Activated CD4-positive, alpha-beta T cell treated with anti-CD3 and anti-CD28 coated beads, Interleukin-2, amount 50 U/mL, for 16 hours (primary cell): ENCODE data around the gene FREM1.
"Not testable (repeated sequence)": the region's sequence is repeated elsewhere in the genome, so short reads cannot be mapped to it uniquely, and the experiment has no call there.

Experiments
- DNase-seq: peaks from one replicate; pipeline ENCODE4 v3.0.0-alpha.2; 2020

Gene FREM1, protein sequence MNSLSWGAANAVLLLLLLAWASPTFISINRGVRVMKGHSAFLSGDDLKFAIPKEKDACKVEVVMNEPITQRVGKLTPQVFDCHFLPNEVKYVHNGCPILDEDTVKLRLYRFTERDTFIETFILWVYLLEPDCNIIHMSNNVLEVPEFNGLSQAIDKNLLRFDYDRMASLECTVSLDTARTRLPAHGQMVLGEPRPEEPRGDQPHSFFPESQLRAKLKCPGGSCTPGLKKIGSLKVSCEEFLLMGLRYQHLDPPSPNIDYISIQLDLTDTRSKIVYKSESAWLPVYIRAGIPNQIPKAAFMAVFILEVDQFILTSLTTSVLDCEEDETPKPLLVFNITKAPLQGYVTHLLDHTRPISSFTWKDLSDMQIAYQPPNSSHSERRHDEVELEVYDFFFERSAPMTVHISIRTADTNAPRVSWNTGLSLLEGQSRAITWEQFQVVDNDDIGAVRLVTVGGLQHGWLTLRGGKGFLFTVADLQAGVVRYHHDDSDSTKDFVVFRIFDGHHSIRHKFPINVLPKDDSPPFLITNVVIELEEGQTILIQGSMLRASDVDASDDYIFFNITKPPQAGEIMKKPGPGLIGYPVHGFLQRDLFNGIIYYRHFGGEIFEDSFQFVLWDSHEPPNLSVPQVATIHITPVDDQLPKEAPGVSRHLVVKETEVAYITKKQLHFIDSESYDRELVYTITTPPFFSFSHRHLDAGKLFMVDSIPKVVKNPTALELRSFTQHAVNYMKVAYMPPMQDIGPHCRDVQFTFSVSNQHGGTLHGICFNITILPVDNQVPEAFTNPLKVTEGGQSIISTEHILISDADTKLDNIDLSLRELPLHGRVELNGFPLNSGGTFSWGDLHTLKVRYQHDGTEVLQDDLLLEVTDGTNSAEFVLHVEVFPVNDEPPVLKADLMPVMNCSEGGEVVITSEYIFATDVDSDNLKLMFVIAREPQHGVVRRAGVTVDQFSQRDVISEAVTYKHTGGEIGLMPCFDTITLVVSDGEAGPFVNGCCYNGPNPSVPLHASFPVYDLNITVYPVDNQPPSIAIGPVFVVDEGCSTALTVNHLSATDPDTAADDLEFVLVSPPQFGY (N-terminal part only)

DNA sequence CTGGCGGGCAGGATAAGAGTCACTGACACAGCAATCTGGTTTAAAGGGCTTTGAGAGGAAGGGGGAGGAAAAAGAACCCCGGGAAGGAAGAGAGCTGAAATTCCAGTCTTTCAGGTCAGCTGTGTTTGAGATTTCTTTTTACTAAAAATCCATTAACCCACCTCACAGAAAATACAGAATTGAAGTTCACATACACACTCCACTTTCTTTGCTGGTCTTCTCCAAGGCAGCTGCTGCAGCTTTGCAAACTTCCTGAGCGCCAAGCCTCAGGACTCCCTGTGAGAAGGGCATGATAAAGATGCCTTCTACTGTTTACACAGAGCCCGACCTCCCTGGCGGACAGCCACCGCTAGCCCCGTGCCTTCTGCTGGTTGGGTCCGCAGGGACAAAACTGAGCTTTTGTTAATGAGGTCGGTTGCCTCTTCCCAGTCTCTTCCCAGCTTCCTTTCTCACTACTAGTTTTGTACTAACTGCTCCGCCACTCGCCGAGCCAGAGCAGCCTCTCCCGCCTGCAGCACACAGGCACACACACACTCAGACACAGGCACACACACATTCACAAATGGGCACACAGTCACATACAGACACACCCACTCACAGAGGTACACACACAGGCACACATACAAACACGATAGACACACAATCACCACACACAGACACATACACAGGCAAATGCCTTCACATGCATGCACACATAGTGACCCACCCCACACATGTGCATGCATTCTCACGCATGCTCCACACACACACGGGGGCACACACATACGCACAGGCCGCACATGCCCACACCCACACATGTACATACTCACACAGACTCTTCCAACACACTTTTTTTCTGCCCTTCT, at the start of gene FREM1:
TSS of gene FREM1 (minus strand) at position 468 of the 845 bp plus-strand sequence. CDS start 41,451 bp downstream, outside the sequence.
- no peak for DNase-seq

DNA sequence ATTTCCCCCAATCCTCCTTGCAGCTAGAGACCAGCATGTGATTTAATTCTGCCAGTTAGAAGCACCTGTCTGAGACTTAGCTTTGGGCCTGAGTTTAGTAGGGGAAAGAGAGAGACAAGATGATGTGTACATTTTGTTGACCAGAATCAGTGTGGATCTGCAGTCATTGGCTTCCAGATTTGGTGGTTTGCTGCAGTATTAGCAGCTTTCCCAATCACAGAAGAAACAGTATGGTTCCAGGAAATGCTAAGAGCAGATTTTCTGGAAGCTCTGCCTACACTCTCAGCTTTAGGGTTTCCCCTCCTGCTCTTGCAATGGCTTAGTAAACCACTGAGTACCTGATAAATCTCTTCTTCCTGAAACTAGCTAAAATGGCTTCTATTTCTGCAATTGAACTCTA, 48.8 kb upstream of the FREM1 start:
- peak; percentile 29 for DNase-seq

DNA sequence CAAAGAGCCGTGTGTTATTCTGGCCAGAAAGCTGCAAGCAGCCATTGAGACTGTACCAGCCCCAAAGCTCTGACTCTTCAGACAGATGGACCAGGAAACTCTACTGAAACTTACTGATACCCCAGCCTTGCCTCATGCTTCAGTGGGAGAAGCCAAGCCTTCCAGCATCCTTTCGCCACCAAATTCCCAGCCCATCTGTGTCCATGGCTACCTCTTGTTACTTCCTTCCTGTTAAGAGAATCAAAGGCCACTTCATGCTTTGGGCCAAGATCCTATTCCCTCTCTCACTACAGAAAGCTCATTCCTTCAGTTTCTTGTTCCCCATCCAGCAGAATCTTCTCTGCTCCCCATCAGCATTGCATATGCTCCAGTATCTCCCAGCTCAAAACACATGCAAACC, 46.9 kb upstream of the FREM1 start:
- DNase-seq: no peak

DNA sequence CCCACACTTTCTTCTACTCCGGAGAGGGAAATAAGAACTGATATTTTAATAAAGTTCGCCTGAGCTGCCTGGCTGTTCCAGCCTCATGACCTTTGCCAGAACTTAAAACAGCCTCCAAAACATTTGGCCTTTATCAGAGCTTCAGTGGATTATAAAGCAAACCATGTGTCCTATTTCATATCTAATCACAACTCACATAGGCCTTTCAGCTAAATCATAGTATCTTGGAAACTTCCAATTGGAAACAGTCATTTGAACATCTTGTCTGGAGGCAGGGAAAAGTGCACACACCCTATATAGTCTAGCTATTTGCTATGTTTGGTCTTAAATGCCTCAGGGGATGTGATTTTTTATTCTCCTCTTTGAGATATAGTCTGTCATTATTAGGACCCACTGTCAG, 46.0 kb upstream of the FREM1 start:
- DNase-seq: no peak

GRCh38 chr9:14945351-14945750, 35.1 kb upstream of the FREM1 start:
- no peak for DNase-seq

DNA sequence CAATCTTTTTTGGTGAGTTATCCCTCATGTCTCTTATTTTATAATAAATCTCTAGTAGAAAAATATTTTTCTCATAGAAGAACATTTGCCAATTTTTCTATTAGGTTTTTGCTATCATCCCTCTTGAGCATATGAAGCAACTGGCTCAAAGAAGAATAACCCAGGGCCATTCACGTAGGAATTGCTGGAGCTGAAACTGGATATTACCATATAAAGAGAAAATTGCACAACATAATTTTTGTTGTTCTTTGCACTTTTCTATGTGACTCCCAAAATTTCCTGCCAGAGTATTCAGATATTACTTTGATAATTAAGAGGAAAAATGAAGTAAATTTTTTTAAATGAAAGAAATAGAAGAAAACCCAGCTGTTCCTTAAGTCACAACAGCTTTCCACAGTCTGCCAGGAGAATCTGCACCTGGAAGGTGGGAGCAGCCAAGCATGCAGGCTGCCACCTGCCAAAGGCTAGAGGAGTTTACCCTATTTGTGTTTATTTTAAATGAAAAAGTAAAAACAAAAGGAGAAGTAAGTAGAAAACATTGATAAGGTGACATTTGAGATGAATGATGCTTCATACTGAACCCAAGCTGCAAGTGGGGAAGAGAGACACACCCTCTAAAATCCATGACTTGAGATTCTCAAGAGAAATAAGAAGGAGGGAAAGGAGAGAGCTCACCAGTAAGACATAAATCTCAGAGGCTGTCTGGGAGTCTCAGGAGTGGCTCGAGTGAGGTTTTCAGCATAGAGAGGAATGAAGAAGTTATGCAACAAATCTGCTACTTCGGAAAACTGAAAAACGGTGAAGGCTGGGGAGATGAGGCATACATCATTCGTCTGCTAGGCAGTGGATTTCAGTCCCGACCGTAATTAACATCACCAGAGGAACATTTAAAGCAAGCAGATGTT, 31.5 kb upstream of the FREM1 start:
- no peak for DNase-seq

DNA sequence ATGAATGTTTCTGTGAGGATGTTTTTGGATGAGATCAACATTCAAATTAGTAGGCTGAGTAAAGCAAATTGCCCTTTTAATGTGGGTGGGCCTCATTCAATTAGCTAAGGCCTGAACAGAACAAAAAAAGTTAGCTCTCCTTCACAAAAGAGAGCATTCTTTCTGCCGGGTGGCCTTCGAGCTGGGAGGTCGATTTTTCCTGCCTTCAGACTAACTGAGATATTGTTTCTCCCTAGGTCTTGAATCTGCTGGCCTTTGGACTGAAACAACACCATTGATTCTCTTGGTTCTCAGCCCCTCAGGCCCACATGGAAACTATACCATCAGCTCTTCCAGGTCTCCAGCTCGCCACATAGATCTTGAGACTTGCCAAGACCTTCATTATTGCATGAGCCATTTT, 29.1 kb upstream of the FREM1 start:
- no peak for DNase-seq

GRCh38 chr9:14937216-14937615, 27.0 kb upstream of the FREM1 start:
- no peak for DNase-seq

- no peak for DNase-seq
Observed at GRCh38 chr9:14936491-14936890, 26.3 kb upstream of the FREM1 start.

GRCh38 chr9:14935964-14936363, 25.7 kb upstream of the FREM1 start:
- no peak for DNase-seq

DNA sequence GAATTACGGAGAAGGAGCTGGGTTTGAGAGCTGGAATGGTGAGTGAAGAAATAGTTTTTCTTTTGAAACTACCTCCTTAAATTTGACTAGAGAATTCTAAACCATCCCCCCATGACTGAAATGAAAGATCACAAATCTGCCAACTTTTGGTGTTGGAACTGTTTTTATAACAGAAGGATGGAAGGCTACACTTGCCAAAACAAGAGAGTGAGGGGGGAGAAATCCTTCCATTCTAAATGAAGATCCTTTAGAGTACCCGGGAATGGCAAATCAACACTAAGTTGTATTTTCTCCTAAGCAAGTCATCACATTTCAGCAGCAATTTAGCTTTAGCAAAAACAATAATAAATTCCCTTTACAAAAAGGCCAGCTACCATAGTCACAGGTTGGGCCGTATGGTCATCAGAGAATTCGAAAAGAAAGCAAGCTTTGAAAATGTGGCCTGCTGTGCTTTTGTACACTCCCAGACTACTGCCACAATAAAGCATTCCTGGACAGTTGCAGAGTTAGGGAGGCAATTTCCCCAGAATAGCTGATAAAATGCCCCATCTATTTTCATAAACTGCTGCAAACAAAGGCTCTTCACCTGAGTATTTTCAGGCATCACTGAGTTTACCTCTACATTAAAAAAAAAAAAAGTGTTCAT, 25.0 kb upstream of the FREM1 start:
- no peak for DNase-seq

GRCh38 chr9:14932641-14933040, 22.4 kb upstream of the FREM1 start:
- DNase-seq: no peak

DNA sequence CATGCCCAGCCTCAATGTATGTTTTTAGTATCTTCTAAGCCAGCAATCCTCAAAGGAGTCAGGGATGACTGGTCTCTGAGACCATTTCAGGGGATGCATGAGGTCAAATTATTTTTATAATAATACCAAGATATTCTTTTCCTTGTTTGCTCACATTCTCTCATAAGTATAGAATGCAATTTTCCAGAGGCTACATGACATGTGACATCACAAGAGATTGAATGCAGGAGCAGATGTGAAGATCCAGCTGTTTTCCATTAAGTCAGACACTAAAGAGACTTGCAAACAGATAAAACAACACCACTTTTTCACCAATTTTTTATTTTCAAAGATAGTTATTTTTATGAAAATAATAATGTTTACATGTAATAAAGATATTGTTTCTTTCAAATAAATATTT, 22.0 kb upstream of the FREM1 start:
- no peak for DNase-seq

GRCh38 chr9:14926941-14927624, 16.9 kb upstream of the FREM1 start:
- DNase-seq: no peak

DNA sequence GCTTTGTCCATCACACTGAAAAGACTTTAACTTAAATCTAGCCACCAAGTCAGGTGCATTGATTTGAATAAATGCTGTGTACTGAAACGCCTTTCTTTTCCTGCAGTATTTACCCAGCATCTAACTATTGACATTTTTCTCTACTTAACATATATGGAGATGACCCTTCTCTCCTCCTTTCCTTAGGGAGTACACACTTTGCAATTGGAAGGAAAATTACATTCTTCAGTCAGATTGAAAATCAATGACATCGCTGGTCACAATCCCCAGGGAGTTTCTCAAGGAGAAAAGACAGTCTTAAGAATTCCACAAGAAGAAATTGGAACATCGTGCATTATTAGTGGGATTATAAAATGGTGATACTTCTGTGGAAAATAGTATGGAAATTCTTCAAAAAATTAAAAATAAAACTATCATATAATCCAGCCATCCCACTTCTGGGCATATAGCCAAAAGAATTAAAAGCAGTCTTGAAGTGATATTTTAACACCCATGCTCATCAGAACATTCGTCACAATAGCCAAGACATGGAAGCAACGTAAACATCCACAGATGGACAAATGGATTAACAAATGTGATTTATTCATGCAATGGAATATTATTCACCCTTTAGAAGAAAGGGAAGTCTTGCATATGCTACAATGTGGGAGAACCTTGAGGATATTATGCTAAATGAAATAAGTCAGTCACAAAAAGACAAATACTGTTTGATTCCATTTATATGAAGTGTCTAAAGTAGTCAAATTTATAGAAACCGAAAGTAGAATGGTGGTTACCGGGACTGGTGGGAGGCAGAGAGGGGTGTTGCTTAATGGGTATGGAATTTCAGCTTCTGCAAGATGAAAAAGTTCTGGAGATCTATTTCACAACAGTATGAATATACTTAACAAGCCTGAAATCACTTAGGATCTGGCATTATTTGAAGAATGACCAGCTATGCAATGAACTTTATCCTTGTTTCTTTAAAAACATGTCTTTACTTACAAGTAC, 14.3 kb upstream of the FREM1 start:
- DNase-seq: no peak

DNA sequence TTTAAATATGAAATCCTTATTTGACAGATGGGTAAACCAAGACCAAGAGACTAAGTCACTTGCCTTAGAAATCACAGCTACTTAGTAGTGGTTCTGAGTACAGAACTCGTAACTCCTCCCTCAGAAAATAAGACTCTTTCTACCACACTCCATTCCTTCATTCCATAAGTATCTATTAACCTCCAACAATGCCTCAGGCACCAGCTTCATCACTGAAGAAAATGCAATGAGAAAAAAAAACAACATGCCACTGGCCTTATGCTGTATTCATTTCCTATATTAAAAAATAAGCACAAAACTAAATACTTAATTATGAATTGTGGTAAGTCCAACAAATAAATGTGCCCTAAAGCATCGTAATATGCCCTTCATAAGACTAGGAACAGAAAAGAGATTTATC, 13.5 kb upstream of the FREM1 start:
- DNase-seq: no peak

- DNase-seq: not testable (repeated sequence)
Observed at GRCh38 chr9:14920805-14921204, 10.6 kb upstream of the FREM1 start.

GRCh38 chr9:14913366-14913765, 3.1 kb upstream of the FREM1 start:
- no peak for DNase-seq

- no peak for DNase-seq
Observed at GRCh38 chr9:14912859-14913258, 2.6 kb upstream of the FREM1 start.
